ENCODE data around the gene TFIP11. TPM values are rescaled to one million over a fixed set of nuclear protein-coding genes. Genes with fewer than 3 reads are reported as not detected.
A peak's percentile ranks its signal among the peaks of the same experiment; 100 is the strongest.

Gene TFIP11
- total and polyA plus RNA-seq, 5 donors: 15.2 to 28.7 (median 24.1) TPM

DNA sequence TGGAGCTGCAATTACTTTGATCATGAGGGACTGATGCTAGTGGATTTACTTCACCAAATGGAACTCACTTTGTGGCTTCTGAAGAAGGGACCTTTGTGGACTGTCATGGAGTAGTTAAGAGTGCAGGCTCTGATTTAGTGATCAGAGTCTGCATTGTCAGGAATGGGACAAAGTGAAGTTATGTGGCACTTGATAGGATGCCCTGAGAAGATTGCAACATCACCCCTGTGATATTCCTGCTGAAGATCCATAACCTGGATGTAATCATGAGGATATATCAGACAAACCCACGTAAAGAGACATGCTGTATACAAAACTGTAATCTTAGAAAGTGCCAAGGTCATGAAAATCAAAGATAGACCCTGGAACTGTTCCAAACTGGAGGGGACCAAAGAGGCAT, 1.6 kb upstream of the TFIP11 start:
- no peak overlapping the region for H3K27ac ChIP-seq (ENCODE audit: low read length)
- intact Hi-C loops (cut with DNase I): loop anchor here in 1 of 4 donors (10.0 kb wide), 1 partner anchor 71 kb away; no protein-coding TSS in a partner anchor
- 37% methylated on average over 1 of the region's 1 CpG for WGBS

DNA sequence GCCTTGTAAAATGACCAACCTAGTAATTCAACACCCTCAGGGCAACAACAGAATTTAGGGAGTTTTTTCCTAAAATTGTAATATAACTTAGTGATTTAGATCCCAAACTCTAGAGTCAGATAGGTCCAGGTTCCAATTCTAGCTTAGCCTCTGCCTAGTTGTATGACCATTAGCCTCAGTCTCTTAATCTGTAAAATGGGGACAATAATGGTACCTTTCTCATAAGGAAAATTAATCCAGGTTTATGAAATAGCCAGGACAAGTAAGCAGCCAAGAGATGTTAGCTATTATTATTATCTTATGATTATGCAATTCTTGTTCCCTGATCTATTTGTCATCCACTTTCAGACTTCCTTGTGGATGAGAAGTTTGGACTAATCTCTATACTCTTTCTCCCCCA, 4.1 kb downstream of the TFIP11 start:
- no peak for DNase-seq
- Histone ChIP-seq H3K4me3 (ENCODE audit: low read length) (no peak overlapping the region), H3K9me3 (ENCODE audit: control insufficient read depth, low read length) (no peaks in the 10 kb centered on the region), H3K27ac (ENCODE audit: low read length) (no peak overlapping the region), H3K27me3 (ENCODE audit: control insufficient read depth, insufficient read depth) (no peaks in the 10 kb centered on the region), H3K4me1 (ENCODE audit: control insufficient read depth, insufficient read depth, low read length) (peaks cover 4% of the 10 kb centered on the region)
- intact Hi-C loops (cut with DNase I): no loop called here
- no peak for ATAC-seq

More for the DNA sequence above, 1.6 kb upstream of the TFIP11 start:
- no peak for DNase-seq
- H3K4me3 ChIP-seq (ENCODE audit: low read length): no peak overlapping the region
- no peaks in the 10 kb centered on the region for H3K27me3 ChIP-seq (ENCODE audit: control insufficient read depth, insufficient read depth)
- no peaks in the 10 kb centered on the region for H3K9me3 ChIP-seq (ENCODE audit: control insufficient read depth, low read length)
- H3K4me1 ChIP-seq (ENCODE audit: control insufficient read depth, insufficient read depth, low read length): peaks cover 4% of the 10 kb centered on the region
- no peak for ATAC-seq

DNA sequence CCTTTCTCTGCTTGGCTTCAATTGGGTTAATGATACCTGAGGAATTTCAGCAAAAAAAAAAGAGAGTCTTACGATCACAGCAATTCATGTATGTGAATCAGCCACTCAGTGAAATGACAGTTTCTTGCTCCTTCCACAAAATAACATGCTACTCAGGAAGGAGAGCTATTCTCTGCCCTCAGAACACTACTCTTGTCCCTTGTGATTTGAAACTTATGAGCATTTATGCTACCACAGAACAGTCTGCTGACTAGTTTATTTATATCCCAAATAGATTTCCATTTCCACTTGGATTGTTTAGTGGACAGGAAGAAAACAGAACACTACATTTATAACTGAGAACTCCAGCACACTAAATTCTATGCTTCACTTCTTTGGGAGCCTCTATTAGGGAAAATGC, 8.5 kb downstream of the TFIP11 start:
- intact Hi-C loops (cut with DNase I): loop anchor here in 1 of 4 donors (5.0 kb wide), 1 partner anchor 89 kb away; the partner anchor contains the start of gene TPST2
- peak overlapping the region; percentile 84 for H3K27ac ChIP-seq (ENCODE audit: low read length)
- no peak for DNase-seq
- H3K4me1 ChIP-seq (ENCODE audit: control insufficient read depth, insufficient read depth, low read length): no peaks in the 10 kb centered on the region
- ATAC-seq: peak in 1 of 2 donors; percentile 47
- no peak overlapping the region for H3K4me3 ChIP-seq (ENCODE audit: low read length)
- no peaks in the 10 kb centered on the region for H3K9me3 ChIP-seq (ENCODE audit: control insufficient read depth, low read length)
- H3K27me3 ChIP-seq (ENCODE audit: control insufficient read depth, insufficient read depth): no peaks in the 10 kb centered on the region
- 43% methylated on average over 1 of the region's 1 CpG for WGBS

DNA sequence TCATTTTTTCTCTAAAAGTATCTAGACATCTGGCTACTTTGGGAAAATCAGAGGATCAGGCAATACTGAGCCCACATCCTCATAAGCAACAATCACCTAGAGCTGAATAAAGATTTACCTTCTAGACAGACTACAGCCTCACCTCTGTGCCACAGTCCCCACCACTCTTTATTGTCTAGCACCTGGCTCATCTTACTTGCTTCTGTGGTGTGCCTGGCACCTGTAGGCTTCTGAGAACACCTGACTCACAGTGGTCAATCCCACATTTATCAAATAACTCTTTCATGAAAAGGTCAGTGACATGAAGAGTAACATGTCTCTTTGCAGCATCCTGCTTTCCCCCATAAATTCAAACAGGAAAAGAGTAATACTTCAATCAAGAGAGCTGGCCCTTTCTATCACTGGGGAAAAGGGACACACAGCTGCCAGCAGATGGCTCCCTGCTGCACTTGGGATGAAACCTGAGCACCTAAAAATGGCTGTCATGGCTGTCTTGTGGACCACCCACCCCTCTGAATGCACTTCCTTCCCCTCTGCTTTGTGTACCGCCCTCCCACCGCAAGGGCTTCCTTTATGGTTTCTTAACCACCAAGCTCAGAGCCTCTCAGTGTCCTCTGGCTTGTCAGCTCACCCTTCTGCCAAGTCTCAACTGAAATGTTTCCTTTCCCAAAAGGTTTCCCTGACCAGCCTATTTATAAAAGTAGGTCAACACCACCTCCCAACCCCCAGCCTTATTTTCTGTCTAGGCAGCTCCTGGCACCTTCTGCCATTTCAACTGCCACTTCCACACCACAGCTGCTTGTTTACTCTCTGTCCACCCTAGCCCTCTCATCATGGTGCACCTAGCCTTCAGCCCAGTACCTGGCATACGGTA, 9.3 kb downstream of the TFIP11 start:
- H3K27ac ChIP-seq (ENCODE audit: low read length): peak overlapping the region; percentile 84
- H3K9me3 ChIP-seq (ENCODE audit: control insufficient read depth, low read length): no peaks in the 10 kb centered on the region
- no peaks in the 10 kb centered on the region for H3K4me1 ChIP-seq (ENCODE audit: control insufficient read depth, insufficient read depth, low read length)
- 30% methylated on average over 3 of the region's 3 CpGs for whole genome bisulfite sequencing
- peak; percentile 73 to 83 for ATAC-seq
- DNase-seq: peak in 1 of 3 donors; percentile 63
- H3K27me3 ChIP-seq (ENCODE audit: control insufficient read depth, insufficient read depth): no peaks in the 10 kb centered on the region
- H3K4me3 ChIP-seq (ENCODE audit: low read length): no peak overlapping the region
- intact Hi-C loops (cut with DNase I): loop anchor here in 1 of 4 donors (5.0 kb wide), 1 partner anchor 89 kb away; the partner anchor contains the start of gene TPST2

DNA sequence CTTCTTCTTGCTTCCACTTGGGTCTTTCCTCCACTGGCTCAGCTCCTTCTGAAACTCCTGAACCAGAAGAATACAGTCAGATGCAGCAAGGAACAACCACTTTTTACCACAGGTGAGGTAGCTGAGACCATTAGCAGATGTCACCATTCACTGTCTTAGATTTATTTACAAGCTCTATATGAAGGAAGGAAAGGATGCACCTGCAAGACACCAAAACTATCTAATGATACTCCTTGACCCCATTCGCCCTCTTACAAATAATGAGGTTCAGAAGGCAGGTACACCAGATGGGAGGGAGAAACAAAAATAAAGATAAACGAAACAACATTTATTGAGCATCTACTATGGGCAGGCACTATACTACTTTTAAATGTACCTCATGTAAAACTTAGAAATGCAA, 10.3 kb downstream of the TFIP11 start:
- WGBS: 91% methylated on average over 2 of the region's 2 CpGs
- DNase-seq (no peak), ATAC-seq (no peak)
- no peak overlapping the region for H3K27ac ChIP-seq (ENCODE audit: low read length)
- intact Hi-C loops (cut with DNase I): loop anchor here in 1 of 4 donors (5.0 kb wide), 1 partner anchor 90 kb away; the partner anchor contains the start of gene TPST2
- no peaks in the 10 kb centered on the region for H3K9me3 ChIP-seq (ENCODE audit: control insufficient read depth, low read length)
- H3K4me3 ChIP-seq (ENCODE audit: low read length): no peak overlapping the region
- no peaks in the 10 kb centered on the region for H3K4me1 ChIP-seq (ENCODE audit: control insufficient read depth, insufficient read depth, low read length)
- H3K27me3 ChIP-seq (ENCODE audit: control insufficient read depth, insufficient read depth): no peaks in the 10 kb centered on the region

DNA sequence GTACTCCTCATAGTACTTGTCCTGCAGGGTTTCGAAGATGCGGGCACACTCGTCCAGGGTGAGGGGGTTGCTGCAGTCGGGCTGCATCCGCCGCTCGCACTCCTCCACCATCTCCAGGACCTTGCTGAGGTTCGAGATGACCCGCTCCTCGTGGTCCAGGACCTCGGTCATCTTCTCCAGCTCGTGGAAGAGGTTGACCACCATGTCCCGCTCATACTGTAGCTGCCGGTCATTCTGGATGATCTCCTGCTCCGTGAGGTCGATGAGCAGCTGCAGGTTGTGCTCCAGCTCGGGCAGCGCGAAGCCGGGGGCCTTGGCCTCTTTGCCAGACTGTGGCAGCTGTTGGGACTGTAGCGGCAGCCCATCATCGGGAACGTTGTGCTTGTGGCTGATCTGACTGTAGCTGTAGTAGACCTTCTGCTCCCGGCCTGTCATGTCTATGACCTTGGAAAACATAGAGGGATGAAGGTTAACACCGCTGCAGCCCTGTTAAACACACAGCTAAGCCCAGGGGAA, 13.0 kb downstream of the TFIP11 start:
- Histone ChIP-seq H3K4me1 (ENCODE audit: control insufficient read depth, insufficient read depth, low read length) (no peaks in the 10 kb centered on the region), H3K4me3 (ENCODE audit: low read length) (no peak overlapping the region), H3K27me3 (ENCODE audit: control insufficient read depth, insufficient read depth) (no peaks in the 10 kb centered on the region), H3K9me3 (ENCODE audit: control insufficient read depth, low read length) (no peaks in the 10 kb centered on the region), H3K27ac (ENCODE audit: low read length) (no peak overlapping the region)
- DNase-seq: peak in 1 of 3 donors; percentile 43
- ATAC-seq: peak in 1 of 2 donors; percentile 17
- intact Hi-C loops (cut with DNase I): no loop called here
- WGBS: 92% methylated on average over 25 of the region's 25 CpGs

DNA sequence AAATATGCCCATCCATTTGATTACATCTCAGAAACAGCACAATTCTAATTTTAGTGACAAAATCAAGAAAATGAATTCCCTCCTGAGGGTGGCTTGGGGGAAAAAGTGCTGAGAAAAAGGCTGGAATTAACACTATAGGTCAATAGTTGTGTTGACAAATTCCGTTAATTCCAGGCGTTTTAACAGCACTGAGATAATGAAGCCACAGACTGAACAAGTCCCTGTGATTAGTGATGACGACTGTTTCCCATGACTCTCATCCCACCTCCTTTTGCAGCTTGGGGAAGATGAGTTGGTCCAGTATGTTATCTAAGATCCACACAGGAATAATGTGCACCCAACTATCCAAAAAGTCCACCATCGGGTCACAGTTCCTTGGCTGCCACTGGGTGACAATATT, 15.8 kb downstream of the TFIP11 start:
- H3K4me3 ChIP-seq (ENCODE audit: low read length): no peak overlapping the region
- H3K9me3 ChIP-seq (ENCODE audit: control insufficient read depth, low read length): no peaks in the 10 kb centered on the region
- no peaks in the 10 kb centered on the region for H3K27me3 ChIP-seq (ENCODE audit: control insufficient read depth, insufficient read depth)
- no peak for DNase-seq
- ATAC-seq: no peak
- intact Hi-C loops (cut with DNase I): no loop called here
- H3K4me1 ChIP-seq (ENCODE audit: control insufficient read depth, insufficient read depth, low read length): no peaks in the 10 kb centered on the region
- H3K27ac ChIP-seq (ENCODE audit: low read length): no peak overlapping the region
- WGBS: 76% methylated on average over 4 of the region's 4 CpGs

- no peak overlapping the region for H3K27ac ChIP-seq (ENCODE audit: low read length)
- H3K9me3 ChIP-seq (ENCODE audit: control insufficient read depth, low read length): no peaks in the 10 kb centered on the region
- no peaks in the 10 kb centered on the region for H3K27me3 ChIP-seq (ENCODE audit: control insufficient read depth, insufficient read depth)
- no peak overlapping the region for H3K4me3 ChIP-seq (ENCODE audit: low read length)
- intact Hi-C loops (cut with DNase I): no loop called here
- no peak for DNase-seq
- ATAC-seq: no peak
- no peaks in the 10 kb centered on the region for H3K4me1 ChIP-seq (ENCODE audit: control insufficient read depth, insufficient read depth, low read length)
Measured at GRCh38 chr22:26494506-26494905, 17.8 kb downstream of the TFIP11 start.

GRCh38 chr22:26492220-26492619, 20.1 kb downstream of the TFIP11 start:
- DNase-seq (no peak), ATAC-seq (no peak)
- H3K4me3 ChIP-seq (ENCODE audit: low read length): no peak overlapping the region
- no peak overlapping the region for H3K27ac ChIP-seq (ENCODE audit: low read length)
- H3K27me3 ChIP-seq (ENCODE audit: control insufficient read depth, insufficient read depth): no peaks in the 10 kb centered on the region
- 89% methylated on average over 9 of the region's 9 CpGs for WGBS
- no peaks in the 10 kb centered on the region for H3K4me1 ChIP-seq (ENCODE audit: control insufficient read depth, insufficient read depth, low read length)
- intact Hi-C loops (cut with DNase I): no loop called here
- no peaks in the 10 kb centered on the region for H3K9me3 ChIP-seq (ENCODE audit: control insufficient read depth, low read length)

DNA sequence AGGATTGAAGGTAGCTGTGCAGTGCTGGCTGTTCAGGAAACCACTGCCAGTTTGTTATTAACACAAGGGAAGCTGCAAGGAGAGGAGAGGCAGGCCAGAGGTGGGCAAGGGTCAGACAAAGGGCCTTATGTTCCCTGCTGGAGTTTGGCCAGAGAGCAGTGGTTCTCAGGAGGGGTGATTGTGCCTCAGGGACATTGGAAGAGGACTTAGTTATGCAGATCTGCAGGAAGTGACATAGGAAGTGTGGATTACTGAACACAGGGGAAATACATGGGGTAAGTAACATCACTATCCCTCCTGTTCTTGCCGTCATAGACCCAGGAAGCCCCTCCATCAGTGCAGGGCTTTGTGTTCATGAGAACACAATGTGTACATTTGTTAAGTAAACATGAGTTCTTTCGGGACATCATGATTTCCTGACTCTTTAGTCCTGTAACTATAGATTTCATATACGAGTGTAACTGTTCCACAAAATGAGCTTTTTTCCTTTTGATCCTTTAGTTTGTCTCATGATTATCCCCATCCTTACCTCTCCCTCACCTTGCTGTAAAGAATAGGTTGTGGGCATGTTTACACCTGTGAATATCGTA, 22.7 kb downstream of the TFIP11 start:
- Histone ChIP-seq H3K9me3 (ENCODE audit: control insufficient read depth, low read length) (no peaks in the 10 kb centered on the region), H3K4me3 (ENCODE audit: low read length) (no peak overlapping the region), H3K27me3 (ENCODE audit: control insufficient read depth, insufficient read depth) (no peaks in the 10 kb centered on the region), H3K27ac (ENCODE audit: low read length) (no peak overlapping the region), H3K4me1 (ENCODE audit: control insufficient read depth, insufficient read depth, low read length) (no peaks in the 10 kb centered on the region)
- no peak for DNase-seq
- 69% methylated on average over 4 of the region's 4 CpGs for WGBS
- ATAC-seq: no peak
- intact Hi-C loops (cut with DNase I): no loop called here

DNA sequence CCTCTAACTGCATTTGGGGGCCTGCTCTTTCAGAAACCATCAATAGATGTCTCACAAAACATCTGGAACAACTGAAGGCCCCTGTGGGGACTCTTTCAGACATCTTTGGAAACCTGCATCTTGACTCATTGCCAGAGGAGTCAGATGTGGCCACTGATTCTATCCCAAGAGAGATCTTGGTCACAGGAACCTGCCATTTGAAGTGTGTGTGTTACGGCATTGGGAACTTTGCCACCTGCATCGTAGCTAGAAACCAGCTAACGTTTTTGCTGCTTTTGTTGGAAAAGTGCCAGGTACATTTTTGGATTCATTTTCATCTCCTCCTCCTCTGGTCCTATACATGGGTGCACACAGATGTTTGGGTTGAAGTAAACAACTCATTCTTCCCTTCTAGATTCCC, 24.3 kb downstream of the TFIP11 start:
- ATAC-seq (no peak), DNase-seq (no peak)
- no peak overlapping the region for H3K4me3 ChIP-seq (ENCODE audit: low read length)
- intact Hi-C loops (cut with DNase I): no loop called here
- WGBS: 33% methylated on average over 3 of the region's 3 CpGs
- H3K27ac ChIP-seq (ENCODE audit: low read length): no peak overlapping the region
- H3K9me3 ChIP-seq (ENCODE audit: control insufficient read depth, low read length): no peaks in the 10 kb centered on the region
- no peaks in the 10 kb centered on the region for H3K27me3 ChIP-seq (ENCODE audit: control insufficient read depth, insufficient read depth)
- no peaks in the 10 kb centered on the region for H3K4me1 ChIP-seq (ENCODE audit: control insufficient read depth, insufficient read depth, low read length)
